LNCAP (cell line): Measurements from ENCODE around the gene STK40.

ENCODE experiments used
- TF ChIP-seq, protein P1 (sequence below): fragments of 450-650 bp; IDR thresholded peaks from 2 replicates; pipeline ENCODE4 v1.5.1; 2017; ENCODE audit warnings: mild to moderate bottlenecking

Gene STK40

DNA sequence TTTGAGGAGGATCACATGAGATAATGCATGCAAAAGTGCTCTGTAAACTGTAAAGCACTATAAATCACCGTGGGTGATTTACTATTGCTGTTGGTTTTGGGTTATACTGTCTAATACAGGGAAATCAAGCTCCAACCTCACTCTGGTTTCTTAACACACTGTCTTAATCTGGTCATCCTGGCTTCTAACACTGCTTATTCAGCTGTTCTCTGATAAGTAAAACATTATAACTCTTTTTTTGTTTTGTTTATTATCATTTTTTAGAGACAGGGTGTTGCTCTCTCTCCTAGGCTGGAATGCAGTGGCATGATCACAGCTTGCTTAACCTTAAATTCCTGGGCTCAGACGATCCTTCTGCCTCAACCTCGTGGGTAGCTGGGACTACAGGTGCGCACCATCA, 33.8 kb upstream of the STK40 start:
- TF ChIP-seq, protein P1, sequence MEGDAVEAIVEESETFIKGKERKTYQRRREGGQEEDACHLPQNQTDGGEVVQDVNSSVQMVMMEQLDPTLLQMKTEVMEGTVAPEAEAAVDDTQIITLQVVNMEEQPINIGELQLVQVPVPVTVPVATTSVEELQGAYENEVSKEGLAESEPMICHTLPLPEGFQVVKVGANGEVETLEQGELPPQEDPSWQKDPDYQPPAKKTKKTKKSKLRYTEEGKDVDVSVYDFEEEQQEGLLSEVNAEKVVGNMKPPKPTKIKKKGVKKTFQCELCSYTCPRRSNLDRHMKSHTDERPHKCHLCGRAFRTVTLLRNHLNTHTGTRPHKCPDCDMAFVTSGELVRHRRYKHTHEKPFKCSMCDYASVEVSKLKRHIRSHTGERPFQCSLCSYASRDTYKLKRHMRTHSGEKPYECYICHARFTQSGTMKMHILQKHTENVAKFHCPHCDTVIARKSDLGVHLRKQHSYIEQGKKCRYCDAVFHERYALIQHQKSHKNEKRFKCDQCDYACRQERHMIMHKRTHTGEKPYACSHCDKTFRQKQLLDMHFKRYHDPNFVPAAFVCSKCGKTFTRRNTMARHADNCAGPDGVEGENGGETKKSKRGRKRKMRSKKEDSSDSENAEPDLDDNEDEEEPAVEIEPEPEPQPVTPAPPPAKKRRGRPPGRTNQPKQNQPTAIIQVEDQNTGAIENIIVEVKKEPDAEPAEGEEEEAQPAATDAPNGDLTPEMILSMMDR = no peak

DNA sequence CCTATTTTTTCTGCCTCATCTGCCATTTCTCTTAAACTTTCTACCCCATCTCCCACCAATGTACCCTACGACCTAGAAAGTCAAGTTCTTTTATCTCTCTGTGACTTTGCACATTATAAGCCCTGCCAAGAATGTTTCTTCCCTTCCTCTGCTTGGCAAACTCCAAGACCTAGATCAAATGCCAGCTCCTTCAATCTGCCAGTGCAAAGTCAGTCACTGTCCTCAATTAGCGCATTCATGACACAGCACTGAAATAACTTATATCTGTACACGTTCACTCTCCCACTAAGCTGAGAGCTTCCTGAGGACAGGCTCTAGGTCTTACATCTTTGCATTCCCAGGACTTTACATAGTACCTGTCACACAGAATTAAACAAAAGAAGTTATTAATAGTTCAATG, 33.4 kb upstream of the STK40 start:
- TF ChIP-seq, protein P1 = no peak

DNA sequence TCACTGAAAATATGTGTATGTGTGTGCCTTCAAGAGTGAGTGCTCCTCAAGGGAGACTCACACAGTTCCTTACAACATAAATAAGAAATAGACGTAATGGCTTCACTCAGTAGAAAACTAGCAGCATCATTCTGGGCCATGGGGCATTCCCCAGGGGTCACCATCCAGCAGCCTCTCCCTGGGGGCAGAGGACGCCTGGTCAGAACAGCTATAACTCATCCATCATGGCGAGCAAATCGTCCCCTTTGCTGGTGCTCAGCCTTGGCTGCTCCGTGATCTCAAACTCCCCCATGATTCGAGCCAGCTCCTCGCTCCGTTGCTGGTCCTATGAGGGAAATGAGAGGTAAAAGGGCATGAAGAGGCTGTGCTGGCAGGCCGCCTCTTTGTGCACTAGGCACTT, 32.2 kb upstream of the STK40 start:
- TF ChIP-seq, protein P1 = no peak

DNA sequence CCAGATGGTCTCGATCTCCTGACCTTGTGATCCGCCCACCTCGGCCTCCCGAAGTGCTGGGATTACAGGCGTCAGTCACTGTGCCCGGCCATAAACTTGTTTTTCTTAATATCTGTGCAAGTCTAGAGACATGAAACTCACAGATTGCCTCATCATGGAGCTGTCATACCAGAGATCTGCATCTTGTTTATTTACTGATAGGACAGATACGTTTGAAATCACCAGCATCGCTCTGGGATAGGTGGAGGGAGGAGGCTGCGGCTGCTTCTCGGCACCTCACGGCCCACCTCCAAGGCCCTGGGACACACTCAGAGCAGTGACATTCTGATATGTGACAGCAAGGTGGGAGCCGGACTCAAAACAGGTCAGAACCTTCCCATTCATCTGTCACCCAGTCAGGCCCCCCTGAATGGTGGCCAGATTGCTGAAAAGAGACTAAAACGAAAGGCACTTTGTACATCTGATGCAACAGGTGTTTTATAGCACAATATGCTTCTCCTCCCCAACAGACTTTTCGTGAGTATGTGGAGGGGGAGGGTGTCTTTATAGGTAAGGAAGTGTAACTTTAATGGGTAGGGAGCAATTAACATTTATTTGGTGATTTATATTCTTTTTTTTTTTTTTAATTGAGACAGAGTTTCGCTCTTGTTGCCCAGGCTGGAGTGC, 30.1 kb upstream of the STK40 start:
- TF ChIP-seq, protein P1 = no peak

DNA sequence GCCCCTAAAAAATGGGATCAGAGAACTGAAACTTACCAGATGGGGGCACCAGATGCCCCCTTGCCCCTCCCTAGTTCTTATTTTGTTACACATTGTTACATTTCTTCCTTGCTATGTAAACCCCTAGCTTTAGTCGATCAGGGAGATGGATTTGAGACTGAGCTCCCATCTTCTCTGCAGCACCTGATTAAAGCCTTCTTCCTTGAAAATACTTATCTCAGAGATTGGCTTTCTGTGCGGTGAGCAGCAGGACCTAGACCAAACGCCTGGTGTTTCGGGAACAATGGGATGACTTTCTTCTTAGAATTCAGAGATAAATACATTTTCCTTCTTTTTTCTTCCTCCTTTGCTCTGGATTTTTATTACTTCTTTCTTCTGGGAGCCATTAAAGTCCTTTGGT, 28.7 kb upstream of the STK40 start:
- TF ChIP-seq, protein P1 = no peak

DNA sequence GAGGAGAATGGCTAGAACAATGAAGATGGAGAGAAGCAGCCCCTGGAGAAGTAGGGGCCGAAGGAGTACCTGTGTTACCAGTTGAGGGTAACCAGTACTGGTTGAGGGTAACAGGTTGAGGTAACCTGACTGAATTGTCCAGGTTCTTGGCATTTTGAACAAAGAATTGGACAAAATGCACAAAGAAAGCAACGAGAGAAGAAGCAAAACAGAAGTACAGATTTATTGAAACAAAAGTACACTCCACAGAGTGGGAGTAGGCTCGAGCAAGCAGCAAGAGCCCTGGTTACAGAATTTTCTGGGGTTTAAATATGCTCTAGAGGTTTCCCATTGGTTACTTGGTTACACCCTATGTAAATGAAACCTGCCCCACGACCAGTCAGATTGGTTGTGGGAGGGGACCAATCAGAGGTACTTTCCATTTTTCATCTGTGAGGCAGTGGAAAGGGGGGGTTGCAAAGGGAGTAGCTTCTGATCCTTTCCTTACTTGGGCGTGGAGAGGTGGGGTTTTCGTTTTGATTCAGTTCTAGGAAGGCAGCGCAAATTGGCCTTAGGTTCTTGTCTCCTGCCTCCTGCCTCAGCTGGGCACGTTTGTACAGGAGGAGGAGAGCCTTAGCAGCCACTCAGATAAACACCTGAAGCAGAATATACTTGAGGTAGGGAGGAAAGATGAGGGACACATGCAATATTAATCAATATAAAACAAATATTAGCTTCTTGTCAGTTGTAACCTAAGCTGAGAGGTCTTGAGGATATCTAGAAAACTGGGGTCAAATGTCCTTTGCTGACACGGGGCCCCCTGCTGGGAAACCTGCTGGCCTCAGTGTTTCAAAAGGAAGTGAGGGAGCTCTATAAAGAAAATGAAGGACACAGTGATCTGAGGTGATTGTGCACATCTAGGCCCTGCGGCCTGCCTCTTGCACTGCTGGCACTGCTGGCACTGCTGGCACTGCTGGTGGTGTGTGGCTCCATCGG, 26.2 kb upstream of the STK40 start:
- TF ChIP-seq, protein P1 = no peak

DNA sequence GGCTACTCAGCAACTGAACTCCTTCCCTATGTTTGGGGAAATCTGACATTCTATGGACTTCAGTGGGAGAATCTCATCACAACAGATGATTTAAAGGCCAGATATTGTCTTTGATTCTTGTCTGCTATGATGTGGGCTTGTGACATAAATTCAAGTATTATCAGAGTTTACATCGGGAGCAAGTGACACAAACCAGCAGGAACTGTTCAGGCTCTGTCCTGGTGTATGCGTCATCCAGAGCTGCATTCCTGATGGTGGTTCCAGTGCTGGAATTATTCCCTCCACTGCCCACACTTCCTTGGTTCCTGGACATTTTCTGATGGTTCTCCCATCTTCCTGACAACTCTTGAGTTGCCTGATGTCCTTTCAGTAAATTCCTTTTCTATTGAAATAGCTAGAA, 22.8 kb upstream of the STK40 start:
- TF ChIP-seq, protein P1 = no peak
